HG03108 (cell line): ENCODE data around the gene RUSF1.
"Not testable (repeated sequence)": the region's sequence is repeated elsewhere in the genome, so short reads cannot be mapped to it uniquely, and the experiment has no call there.

Experiments
- ATAC-seq: cut with Tn5 transposase; IDR thresholded peaks from one replicate; pipeline ENCODE4 v1.9.1; 2021; ENCODE audit warnings: moderate library complexity; ENCODE audit not compliant: unreplicated experiment

RUSF1 gene

DNA sequence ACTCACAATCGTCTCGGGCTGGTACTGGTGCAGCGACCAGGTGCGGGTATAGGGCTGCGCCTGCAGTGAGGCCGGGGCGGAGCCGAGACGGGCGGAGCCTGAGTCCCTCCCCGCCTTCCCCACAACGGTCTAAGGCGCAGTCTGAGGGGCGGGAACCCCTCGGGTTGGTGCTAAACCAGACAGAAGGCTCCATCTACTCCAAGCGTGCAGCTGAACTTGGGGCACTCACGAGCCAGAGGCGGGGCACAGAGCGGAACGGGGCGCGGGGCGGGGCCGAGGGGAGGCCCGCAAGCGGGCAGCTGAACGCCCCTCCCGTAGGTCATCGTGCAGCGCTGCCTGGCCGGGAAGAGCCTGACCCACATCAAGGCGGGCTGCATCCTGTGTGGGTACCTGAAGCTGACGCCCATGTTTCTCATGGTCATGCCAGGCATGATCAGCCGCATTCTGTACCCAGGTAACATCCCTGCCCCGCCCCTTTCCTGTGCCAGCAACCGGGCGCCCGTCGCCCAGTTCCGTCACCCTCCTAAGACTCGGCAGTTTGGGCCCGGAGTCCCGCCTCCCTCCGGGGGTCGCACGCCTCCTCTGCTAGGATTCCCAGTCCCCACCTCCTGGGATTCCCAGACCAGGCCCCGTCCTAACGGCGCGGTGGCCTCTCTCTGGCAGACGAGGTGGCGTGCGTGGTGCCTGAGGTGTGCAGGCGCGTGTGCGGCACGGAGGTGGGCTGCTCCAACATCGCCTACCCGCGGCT lies 20.3 kb downstream of the RUSF1 start:
- ATAC-seq, result peak; percentile 83

DNA sequence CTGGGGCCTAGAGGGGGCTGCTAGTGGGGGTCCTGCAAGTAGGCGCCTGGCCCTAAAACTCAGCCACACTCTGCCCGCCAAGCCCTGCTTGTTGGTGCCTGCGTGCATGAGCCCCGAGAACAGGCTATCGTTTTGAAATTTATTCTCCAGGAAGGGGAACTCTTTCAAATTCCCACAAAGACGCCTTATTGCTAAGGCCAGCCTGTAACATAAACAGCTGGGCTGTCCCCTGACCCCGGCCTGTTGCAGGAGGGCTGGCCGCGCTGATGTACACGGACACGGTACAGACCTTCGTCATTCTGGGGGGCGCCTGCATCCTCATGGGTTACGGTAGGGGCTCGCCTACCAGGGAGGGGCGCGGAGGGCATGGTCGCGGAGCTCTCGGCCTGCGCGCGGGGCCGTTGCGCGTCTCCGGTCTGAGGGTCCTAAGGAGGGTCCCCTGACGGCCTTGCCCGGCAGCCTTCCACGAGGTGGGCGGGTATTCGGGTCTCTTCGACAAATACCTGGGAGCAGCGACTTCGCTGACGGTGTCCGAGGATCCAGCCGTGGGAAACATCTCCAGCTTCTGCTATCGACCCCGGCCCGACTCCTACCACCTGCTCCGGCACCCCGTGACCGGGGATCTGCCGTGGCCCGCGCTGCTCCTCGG lies 21.0 kb downstream of the RUSF1 start:
- no peak for ATAC-seq

DNA sequence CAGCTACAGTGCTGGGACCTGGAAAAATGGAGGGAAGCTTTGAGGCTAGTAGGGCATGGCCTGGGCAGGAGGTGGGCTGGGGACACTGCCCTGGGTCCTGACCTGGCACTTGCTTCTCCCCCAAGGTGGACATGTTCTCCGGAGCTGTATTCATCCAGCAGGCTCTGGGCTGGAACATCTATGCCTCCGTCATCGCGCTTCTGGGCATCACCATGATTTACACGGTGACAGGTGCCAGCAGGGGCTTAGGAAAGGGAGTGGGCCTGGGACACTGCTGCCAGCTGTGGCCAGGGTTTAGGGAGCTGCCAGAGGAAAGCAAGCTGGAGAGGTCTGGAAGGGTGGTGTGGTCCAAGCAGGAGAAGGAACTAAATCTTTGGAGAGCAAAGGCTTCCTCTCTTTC lies 22.1 kb downstream of the RUSF1 start:
- no peak for ATAC-seq

DNA sequence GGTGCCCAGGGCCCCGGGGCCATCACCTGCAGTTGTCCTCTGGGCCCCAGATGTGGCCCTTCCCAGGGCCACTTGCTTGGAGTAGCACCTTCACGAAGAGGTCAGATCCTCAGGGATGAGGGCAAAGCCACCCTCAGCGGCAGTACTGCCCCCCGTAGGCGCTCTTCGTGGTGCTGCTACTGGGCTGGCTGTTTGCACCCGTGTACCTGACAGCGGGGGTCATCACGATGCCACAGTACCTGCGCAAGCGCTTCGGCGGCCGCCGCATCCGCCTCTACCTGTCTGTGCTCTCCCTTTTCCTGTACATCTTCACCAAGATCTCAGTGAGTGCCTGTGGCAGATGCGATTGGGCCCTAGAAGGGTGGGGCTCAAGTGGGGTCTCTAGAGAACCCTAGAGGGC lies 22.6 kb downstream of the RUSF1 start:
- no peak for ATAC-seq

DNA sequence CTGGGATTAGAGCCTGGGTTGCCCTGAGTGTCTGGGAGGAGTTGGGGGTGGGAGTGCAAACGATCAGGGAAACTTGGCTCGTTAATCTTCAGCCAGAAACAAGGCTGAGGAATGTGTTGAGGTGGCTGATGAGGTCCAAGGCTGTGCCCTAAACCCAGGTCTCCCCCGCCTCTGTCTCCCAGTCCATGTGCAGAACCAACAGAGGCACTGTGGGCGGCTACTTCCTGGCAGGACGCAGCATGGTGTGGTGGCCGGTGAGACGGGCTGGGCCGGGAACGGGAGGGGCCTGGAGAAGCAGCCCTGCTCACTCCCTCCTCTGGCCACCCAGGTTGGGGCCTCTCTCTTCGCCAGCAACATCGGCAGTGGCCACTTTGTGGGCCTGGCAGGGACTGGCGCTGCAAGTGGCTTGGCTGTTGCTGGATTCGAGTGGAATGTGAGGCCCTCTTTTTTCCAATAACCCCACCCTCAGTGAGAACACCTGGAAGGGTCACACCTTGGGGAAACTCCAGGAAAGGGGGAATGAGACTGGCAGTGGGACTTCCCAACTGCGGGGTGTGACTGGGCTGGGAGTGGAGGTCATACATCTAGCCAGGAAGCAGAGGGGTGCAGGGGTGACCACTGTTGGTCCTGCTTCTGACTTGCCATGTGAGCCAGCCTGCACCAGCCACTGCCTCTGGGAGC lies 23.6 kb downstream of the RUSF1 start:
- no peak for ATAC-seq

DNA sequence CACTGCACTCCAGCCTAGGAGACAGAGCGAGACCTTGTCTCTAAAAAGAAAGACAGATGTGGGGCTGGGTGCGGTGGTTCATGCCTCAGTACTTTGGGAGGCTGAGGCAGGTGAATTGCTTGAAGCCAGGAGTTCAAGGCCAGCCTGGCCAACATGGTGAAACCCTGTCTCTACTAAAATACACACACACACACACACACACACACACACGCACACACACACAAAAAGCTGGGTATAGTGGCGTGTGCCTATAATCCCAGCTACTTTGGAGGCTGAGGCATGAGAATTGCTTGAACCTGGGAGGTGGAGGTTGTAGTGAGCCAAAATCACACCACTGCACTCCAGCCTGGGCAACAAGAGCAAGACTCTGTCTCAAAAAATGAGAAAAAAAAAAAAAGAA lies 24.1 kb downstream of the RUSF1 start:
- not testable (repeated sequence) for ATAC-seq

DNA sequence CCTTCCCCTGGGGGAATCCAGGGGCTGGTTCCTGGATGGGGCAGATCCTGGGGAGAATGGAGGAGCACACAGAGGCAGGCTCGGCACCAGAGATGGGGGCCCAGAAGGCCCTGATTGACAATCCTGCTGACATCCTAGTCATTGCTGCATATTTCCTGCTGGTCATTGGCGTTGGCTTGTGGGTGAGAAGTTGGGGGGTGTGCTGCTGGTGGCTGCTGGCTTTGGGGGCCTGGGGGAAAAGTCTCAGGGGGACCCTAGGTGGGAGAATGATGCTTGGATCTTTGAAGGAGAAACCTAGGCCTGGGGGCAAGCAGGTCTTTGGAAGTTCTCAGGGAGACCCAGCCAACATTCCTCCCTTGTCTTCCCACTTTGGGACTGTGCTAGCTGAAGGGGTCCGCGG lies 25.1 kb downstream of the RUSF1 start, which contains the start of gene SLC5A2:
SLC5A2 (plus strand) TSS at position 43 of the 400 bp plus-strand sequence; CDS start at position 57, 14 bp downstream.
- ATAC-seq, result no peak

DNA sequence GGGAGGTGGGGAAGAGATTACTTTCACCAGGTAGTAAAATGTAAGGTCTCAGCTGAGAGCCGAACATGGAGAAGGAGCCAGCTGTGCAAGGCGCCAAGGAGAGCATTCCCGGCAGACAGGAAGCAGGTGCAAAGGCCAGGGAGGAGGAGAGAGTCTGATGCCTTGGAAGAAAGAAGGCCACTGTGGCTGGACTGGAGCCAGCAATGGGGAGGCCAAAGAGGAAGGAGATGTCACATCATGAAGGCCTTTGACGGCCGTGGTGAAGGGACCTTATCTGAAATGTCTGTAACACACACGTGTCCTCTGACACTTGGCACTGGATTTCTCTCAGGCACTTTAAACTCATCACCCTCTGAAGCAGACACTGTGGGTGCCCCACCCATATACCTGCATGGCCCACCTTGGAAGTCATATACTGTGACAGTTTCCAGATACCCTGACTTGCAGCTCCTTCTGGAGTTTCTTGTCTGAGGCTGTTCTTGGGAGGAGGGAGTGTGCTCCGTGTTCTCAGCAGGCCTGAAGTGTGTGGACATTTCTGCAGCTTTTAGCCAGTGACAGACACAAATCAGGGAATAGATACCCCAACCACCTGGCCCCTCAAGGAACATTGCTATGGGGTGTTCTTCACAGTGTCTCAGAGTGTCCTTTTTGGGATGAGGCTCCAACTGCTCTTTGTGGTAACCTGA lies 27.2 kb downstream of the RUSF1 start:
- ATAC-seq, result no peak

DNA sequence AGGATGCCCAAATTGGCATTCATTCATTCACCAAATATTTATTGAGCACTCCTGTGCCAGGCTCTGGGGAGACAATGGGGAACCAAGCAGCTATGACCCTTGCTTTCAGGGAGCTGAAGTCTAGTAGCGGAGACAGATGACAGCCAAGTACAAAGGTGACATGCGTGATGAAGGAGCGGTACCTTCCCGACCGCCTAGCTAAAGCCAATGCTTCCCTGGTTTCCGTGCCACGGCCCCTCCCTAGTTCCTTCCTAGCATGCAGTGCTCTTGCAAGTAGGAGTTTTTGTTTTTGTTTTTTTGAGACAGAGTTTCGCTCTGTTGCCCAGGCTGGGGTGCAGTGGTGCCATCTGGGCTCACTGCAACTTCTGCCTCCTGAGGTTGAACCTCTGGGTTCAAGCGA lies 28.4 kb downstream of the RUSF1 start:
- no peak for ATAC-seq

DNA sequence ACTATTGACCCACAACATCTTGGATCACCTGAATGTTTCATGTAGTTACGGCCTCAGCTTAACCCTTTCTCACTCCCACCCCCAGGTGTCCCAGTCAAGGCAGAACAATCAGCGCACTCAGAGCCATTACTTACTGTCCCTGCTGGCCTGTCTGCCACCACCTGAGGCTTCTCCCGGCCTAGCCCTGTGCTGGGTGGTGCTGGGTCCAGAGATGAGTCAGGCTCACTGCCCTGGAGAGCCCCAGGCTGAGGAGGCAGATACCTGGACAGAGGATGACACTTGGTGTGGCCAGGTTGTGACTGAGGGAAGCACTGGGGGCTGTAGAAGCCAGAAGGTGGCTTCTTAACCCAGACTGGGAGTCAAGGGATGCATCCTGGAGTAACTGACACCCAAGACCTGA lies 29.2 kb downstream of the RUSF1 start:
- ATAC-seq, result no peak

DNA sequence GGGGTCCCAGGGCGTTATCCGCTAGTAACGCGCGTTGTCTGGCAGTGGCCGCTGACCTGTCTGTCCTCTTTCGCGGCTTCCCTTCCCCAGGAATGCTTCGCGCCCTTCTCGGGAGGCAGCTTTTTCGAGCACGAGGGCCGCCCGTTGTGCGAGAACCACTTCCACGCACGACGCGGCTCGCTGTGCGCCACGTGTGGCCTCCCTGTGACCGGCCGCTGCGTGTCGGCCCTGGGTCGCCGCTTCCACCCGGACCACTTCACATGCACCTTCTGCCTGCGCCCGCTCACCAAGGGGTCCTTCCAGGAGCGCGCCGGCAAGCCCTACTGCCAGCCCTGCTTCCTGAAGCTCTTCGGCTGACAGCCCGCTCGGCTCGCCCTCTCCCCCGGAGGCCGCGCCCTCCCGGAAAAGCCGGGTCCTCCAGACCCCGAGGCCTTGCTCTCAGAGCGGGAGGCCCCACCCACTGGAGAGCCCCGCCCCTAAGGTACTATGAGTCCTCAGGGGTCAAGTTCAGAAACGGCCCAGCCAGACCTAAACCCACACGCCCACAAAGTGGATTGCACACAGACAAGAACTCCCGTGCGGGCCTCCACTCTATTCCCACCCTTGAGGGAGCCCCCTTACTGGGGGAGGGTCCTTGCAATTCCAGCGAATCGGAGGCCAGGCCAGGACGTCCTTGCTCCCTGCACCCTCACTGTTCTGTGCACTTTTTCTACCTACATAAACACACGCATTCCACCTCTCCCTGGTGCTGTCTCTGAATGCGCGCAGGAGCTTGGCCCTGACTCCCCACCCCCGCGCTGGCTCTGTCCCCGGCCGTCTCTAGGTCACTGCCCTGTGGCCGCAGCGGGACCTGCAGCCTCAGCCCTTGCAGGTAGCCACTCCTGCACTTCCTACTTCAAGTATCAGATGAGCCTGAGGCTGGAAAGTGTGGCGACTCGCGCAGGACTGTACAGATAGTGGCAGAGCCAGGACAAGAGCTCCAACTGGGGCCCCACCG lies 30.7 kb downstream of the RUSF1 start:
- no peak for ATAC-seq

DNA sequence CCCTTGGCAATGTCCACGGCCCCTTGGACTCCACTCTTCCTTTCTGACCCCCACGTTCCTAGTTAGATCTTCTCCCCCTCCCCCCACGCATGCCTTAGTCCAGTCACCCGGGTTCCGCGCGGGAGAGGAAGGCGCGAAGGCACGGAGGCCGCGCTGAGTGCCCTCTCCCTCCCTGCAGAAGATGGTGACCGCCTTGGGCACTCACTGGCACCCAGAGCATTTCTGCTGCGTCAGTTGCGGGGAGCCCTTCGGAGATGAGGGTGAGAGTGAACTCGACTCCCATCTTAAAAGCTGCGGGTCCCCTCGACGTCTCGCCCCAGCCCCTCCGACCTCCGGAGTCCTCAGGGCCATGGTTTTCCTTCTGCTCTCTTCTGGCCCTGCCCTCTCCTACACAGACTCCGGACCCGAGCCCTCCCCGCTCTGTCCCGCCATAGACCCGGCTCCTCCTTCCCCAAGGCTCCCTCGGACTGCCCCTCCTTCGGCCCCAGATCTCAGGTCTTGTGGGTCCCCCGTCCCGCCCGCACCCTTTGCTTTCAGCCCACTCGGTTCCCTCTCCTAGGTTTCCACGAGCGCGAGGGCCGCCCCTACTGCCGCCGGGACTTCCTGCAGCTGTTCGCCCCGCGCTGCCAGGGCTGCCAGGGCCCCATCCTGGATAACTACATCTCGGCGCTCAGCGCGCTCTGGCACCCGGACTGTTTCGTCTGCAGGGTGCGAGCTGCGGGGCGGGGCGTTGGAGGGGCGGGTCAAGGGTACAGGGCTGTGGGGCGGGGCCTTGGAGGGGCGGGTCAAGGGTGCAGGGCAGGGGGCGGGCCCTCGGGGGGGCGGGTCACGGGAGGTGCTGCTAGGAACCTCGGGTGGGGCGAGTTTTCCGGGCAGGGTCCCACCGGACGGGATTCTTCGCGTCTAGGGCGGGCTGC lies 31.6 kb downstream of the RUSF1 start:
- peak; percentile 62 for ATAC-seq

DNA sequence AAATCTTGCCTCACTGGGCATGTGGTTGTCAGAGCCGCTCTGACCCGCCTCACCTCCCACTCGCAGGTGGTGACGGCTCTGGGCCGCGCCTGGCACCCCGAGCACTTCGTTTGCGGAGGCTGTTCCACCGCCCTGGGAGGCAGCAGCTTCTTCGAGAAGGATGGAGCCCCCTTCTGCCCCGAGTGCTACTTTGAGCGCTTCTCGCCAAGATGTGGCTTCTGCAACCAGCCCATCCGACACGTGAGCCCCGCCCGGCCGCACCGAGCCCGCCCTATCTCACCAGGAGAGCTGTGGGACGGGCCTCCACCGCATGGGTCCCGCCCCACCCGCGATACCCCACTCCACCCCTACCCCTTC lies 32.3 kb downstream of the RUSF1 start:
- no peak for ATAC-seq

DNA sequence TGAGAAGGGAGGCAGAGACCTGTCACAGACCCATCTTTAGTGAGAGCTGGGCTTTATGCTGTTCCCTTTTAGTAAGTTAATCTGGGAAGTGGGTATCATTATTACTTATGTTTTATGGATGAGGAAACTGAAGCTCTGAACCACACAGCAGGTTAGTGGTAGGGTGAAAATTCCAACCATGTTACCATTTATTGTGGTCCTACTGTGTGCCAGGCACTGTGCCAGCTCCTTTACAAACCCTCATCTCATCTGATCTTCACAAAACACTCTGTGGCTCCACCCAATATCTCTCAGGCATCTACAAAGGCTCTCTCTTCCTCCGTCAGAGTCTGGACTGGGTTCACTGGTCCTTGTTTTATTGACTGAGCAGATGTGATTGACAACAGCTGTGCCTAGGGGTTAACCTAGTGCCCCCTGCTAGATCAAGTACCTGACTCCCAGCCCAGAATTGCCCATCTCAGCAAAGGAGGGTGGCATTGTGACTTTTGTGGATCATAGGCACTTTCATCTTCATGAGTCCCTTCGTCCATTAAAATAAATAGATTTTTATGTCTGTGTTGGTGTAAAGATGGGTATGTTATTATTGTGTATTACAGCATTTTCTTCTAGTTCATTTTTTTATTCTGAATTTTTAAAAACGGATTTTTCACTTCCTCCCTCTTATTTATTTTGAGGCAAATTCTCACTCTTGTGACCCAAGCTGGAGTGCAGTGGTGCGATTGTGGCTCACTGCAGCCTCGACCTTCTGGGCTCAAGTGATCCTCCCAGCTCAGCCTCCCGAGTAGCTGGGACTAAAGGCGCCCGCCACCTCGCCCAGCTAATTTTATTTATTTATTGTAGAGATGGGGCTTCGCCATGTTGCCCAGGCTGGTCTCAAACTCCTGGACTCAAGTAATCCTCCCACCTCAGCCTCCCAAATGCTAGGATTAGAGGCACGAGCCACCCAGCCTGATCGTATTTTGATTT lies 33.1 kb downstream of the RUSF1 start:
- ATAC-seq, result no peak

DNA sequence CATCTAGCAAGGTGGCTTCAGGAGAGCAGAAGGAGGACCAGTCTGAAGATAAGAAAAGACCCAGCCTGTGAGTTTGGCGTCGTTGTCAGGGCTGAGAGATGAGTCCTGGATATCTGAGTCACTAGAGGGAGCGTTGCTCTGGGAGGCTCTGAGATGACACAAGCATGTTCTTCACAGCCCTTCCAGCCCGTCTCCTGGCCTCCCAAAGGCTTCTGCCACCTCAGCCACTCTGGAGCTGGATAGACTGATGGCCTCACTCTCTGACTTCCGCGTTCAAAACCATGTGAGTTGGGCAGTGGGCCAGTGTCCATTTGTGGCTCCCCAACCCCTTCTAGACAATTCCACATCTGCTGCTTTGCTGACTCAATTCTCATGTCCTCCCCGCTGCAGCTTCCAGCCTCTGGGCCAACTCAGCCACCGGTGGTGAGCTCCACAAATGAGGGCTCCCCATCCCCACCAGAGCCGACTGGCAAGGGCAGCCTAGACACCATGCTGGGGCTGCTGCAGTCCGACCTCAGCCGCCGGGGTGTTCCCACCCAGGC lies 33.9 kb downstream of the RUSF1 start:
- ATAC-seq, result no peak

DNA sequence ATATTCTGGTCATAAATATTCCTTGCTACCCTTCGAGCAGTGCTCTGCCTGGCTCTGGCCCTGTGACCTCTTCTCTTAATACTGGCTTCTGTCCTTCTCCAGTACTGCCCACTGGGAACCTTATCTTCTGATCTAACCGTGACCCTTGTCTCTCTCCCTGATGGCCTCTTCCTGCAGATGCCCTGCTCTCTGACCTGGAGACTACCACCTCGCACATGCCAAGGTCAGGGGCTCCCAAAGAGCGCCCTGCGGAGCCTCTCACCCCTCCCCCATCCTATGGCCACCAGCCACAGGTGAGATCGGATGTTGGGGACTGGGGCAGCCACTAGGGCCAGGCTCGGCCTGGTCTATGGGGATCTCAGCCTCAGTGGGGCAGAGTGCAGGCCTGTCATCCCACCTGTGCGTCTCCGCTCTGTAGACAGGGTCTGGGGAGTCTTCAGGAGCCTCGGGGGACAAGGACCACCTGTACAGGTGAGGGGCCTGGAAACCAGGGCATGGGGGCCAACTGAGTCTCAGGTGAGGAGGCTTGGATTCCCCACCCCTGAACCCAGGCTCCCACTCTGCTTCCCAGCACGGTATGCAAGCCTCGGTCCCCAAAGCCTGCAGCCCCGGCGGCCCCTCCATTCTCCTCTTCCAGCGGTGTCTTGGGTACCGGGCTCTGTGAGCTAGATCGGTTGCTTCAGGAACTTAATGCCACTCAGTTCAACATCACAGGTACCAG lies 34.8 kb downstream of the RUSF1 start:
- ATAC-seq, result no peak

DNA sequence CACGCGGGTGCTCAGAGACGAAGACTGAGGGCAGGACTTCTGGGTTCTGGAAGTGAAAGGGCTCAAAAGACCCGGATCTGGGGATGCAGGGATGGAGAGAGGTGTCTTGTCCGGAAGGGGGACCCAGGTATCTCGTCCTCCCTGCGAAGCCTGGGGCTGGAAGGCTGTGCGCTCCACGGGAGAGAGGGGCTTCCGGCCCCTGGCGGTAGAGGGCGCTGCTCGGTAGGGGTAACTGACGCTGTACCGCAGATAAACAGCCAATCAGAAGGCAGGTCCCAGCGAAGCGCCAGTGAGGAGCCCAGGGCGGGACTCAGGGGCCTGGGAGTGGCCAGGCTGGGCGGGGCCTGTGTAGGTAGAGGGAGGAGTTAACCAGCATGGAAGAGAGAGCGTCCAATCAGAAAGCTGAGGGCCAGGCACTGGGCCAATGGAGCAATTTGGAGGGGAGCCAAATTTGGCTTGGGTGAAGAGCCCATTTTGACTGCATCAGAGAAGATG lies 35.4 kb downstream of the RUSF1 start:
- ATAC-seq, result no peak
